ENCODE measurements around the gene KRABD2.
A peak's percentile ranks its signal among the peaks of the same experiment; 100 is the strongest.

Gene KRABD2

GRCh38 chr17:8392274-8392673 lies 15.8 kb upstream of the KRABD2 start:
- no peak for TF ChIP-seq CTCF (IDR thresholded peaks at IDR 0.05; ENCODE audit: low read depth, low read length)
- no peak overlapping the region for H3K4me3 ChIP-seq (ENCODE audit: low read depth, low read length)

GRCh38 chr17:8391711-8392110 lies 15.2 kb upstream of the KRABD2 start:
- TF ChIP-seq CTCF (IDR thresholded peaks at IDR 0.05; ENCODE audit: low read depth, low read length): no peak
- no peak overlapping the region for H3K4me3 ChIP-seq (ENCODE audit: low read depth, low read length)

GRCh38 chr17:8387914-8388651 lies 11.6 kb upstream of the KRABD2 start:
- no peak for TF ChIP-seq CTCF (IDR thresholded peaks at IDR 0.05; ENCODE audit: low read depth, low read length)

GRCh38 chr17:8386841-8387240 lies 10.3 kb upstream of the KRABD2 start:
- H3K4me3 ChIP-seq (ENCODE audit: low read depth, low read length): no peak overlapping the region
- TF ChIP-seq CTCF (IDR thresholded peaks at IDR 0.05; ENCODE audit: low read depth, low read length): no peak

More at GRCh38 chr17:8387914-8388651, 11.6 kb upstream of the KRABD2 start:
- no peak overlapping the region for H3K4me3 ChIP-seq (ENCODE audit: low read depth, low read length)

- H3K4me3 ChIP-seq (ENCODE audit: low read depth, low read length): no peak overlapping the region
- no peak for TF ChIP-seq CTCF (IDR thresholded peaks at IDR 0.05; ENCODE audit: low read depth, low read length)
Observed at GRCh38 chr17:8384801-8385378, 8.4 kb upstream of the KRABD2 start.

- TF ChIP-seq CTCF (IDR thresholded peaks at IDR 0.05; ENCODE audit: low read depth, low read length): peak; percentile 90
- H3K4me3 ChIP-seq (ENCODE audit: low read depth, low read length): peak within 1 kb of the TSS; percentile 96
Observed at GRCh38 chr17:8383143-8383822, 6.8 kb upstream of the KRABD2 start, which contains the start of gene RPL26. RPL26 (minus strand) TSS chr17:8383193; CDS start chr17:8382310, 883 bp downstream.

- no peak for TF ChIP-seq CTCF (IDR thresholded peaks at IDR 0.05; ENCODE audit: low read depth, low read length)
Observed at GRCh38 chr17:8382880-8383142, 6.3 kb upstream of the KRABD2 start.

More at GRCh38 chr17:8382880-8383142, 6.3 kb upstream of the KRABD2 start:
- H3K4me3 ChIP-seq (ENCODE audit: low read depth, low read length): peak overlapping the region; percentile 96
